ENCODE measurements around the gene STN1.

DNA sequence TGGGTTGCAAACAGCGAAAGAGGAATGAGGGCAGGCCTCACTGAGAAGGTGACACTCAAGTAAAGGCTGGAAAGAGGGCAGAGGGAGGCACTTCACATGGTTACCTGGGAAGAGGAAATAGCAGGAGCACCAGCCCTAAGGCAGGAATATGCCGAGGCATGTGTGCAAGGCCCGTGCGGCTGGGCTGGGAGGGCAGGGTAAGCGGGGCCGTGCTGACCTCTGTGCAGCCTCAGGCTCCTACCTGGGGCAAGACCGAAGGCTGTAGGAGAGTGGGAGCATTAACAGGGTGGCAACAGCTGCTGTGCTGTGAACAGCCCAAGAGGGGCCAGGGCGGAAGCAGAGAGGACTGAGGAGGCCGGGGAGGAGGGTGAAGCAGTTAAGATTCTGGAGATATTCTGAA, 38.6 kb downstream of the STN1 start:
- TF ChIP-seq CTCF (conservative IDR thresholded peaks at IDR 0.05) (no peak), ZFX (IDR thresholded peaks at IDR 0.05) (no peak)

Measured in C4-2B (cell line).